Measurements from ENCODE around the gene B3GAT1.

- TF ChIP-seq, protein P1, sequence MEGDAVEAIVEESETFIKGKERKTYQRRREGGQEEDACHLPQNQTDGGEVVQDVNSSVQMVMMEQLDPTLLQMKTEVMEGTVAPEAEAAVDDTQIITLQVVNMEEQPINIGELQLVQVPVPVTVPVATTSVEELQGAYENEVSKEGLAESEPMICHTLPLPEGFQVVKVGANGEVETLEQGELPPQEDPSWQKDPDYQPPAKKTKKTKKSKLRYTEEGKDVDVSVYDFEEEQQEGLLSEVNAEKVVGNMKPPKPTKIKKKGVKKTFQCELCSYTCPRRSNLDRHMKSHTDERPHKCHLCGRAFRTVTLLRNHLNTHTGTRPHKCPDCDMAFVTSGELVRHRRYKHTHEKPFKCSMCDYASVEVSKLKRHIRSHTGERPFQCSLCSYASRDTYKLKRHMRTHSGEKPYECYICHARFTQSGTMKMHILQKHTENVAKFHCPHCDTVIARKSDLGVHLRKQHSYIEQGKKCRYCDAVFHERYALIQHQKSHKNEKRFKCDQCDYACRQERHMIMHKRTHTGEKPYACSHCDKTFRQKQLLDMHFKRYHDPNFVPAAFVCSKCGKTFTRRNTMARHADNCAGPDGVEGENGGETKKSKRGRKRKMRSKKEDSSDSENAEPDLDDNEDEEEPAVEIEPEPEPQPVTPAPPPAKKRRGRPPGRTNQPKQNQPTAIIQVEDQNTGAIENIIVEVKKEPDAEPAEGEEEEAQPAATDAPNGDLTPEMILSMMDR (IDR thresholded peaks at IDR 0.05), result no peak
- TF ChIP-seq EP300 (IDR thresholded peaks at IDR 0.05; ENCODE audit: low read depth) (no peak), POLR2A (IDR thresholded peaks at IDR 0.05) (no peak)
Measured at GRCh38 chr11:134454146-134454690, 42.2 kb upstream of the B3GAT1 start.

Measured in transverse colon (tissue), 3 donors.